ENCODE data around the gene HINT3. TPM values are rescaled to one million over a fixed set of nuclear protein-coding genes. Genes with fewer than 3 reads are reported as not detected.

The HINT3 gene
- total and polyA plus RNA-seq, 2 donors (not counting 3 experiments of a cell fraction or from before 2014, with no cell fraction given) = 1.8 to 8.4 TPM

- POLR2A ChIA-PET = no interaction called here
- TF ChIP-seq POLR2AphosphoS5 (IDR thresholded peaks at IDR 0.05; ENCODE audit: insufficient read depth, low read depth, low read length) = no peak
- TF ChIP-seq MAX (IDR thresholded peaks at IDR 0.05; ENCODE audit: insufficient read depth, insufficient read length) = no peak
- TF ChIP-seq POLR2A (IDR thresholded peaks at IDR 0.05; ENCODE audit: low read depth, low read length) = no peak
- no peak for TF ChIP-seq GATA2 (IDR thresholded peaks at IDR 0.05; ENCODE audit: insufficient read depth, insufficient read length, low read depth, low read length)
- no peak overlapping the region for H3K9ac ChIP-seq (replicated peaks; ENCODE audit: extremely low read depth, insufficient read depth, low read length)
Measured at GRCh38 chr6:125981571-125982185, 25.1 kb downstream of the HINT3 start.

GRCh38 chr6:125983246-125983945 is 26.8 kb downstream of the HINT3 start:
- Histone ChIP-seq H3K4me1 (ENCODE audit: control insufficient read depth, extremely low read depth, insufficient read depth, low read length) (peaks cover 8% of the 10 kb centered on the region), H3K9ac (replicated peaks; ENCODE audit: extremely low read depth, insufficient read depth, low read length) (no peak overlapping the region), H3K9me1 (replicated peaks; ENCODE audit: control insufficient read depth, extremely low read depth, insufficient read depth, low read length) (no peaks in the 10 kb centered on the region), H3K36me3 (ENCODE audit: control insufficient read depth in 2 of 2, extremely low read depth in 1 of 2, insufficient read depth in 2 of 2, low read length in 2 of 2) (no peaks in the 10 kb centered on the region), H2AFZ (ENCODE audit: low read depth, low read length) (no peak overlapping the region), H4K20me1 (replicated peaks; ENCODE audit: control insufficient read depth, extremely low read depth, insufficient read depth, low read length) (no peaks in the 10 kb centered on the region), H3K27me3 (ENCODE audit: control insufficient read depth in 2 of 2, insufficient read depth in 2 of 2, low read length in 2 of 2) (no peaks in the 10 kb centered on the region), H3K4me3 (replicated peaks in 1 of 3; ENCODE audit: insufficient read depth in 1 of 3, low read depth in 1 of 3, low read length in 3 of 3) (no peak overlapping the region), H3K9me3 (replicated peaks; ENCODE audit: control insufficient read depth, insufficient read depth, low read length) (no peaks in the 10 kb centered on the region), H3K4me2 (ENCODE audit: insufficient read depth, low read length) (no peak overlapping the region), H3K79me2 (ENCODE audit: control insufficient read depth, insufficient read depth, low read length) (peaks cover 7% of the 10 kb centered on the region), H3K27ac (ENCODE audit: insufficient read depth, low read depth, low read length) (no peak overlapping the region)
- intact Hi-C loops (cut with micrococcal nuclease) (no loop called here), dilution Hi-C loops (cut with MboI; ENCODE audit: extremely low pct_ligation_motif_present, low sequenced_read_pairs) (no loop called here)
- DNase-seq (ENCODE audit: low read depth, low spot score) = peak; percentile 18
- ChIA-PET CTCF (interaction anchor here (1.0 to 1.6 kb wide), 2 partner anchors 9 to 12 kb away, joined by 4 to 5 read pairs; no protein-coding TSS in a partner anchor), POLR2A (no interaction called here)
- FAIRE-seq = no peak
- no peak for TF ChIP-seq POLR2A (IDR thresholded peaks at IDR 0.05; ENCODE audit: low read depth, low read length)
- TF ChIP-seq MAX (IDR thresholded peaks at IDR 0.05; ENCODE audit: insufficient read depth, insufficient read length) = no peak
- TF ChIP-seq FOS (IDR thresholded peaks at IDR 0.05; ENCODE audit: borderline replicate concordance, insufficient read depth, low read length) = peak; percentile 40
- no peak for TF ChIP-seq JUN (IDR thresholded peaks at IDR 0.05; ENCODE audit: borderline replicate concordance, insufficient read depth, insufficient read length, low read depth)
- TF ChIP-seq MYC (IDR thresholded peaks at IDR 0.05; ENCODE audit: low read depth, low read length) = no peak
- TF ChIP-seq CTCF (IDR thresholded peaks at IDR 0.05; ENCODE audit: extremely low read depth in 1 of 2, insufficient read depth in 1 of 2, low read depth in 1 of 2, low read length in 2 of 2) = no peak
- BruUV-seq (replicated peaks) = no TSS peak

More at GRCh38 chr6:125981571-125982185, 25.1 kb downstream of the HINT3 start:
- H3K79me2 ChIP-seq (ENCODE audit: control insufficient read depth, insufficient read depth, low read length) = no peaks in the 10 kb centered on the region
- H3K4me3 ChIP-seq (replicated peaks in 1 of 3; ENCODE audit: insufficient read depth in 1 of 3, low read depth in 1 of 3, low read length in 3 of 3) = no peak overlapping the region
- peaks cover 8% of the 10 kb centered on the region for H3K4me1 ChIP-seq (ENCODE audit: control insufficient read depth, extremely low read depth, insufficient read depth, low read length)
- no peaks in the 10 kb centered on the region for H3K27me3 ChIP-seq (ENCODE audit: control insufficient read depth in 2 of 2, insufficient read depth in 2 of 2, low read length in 2 of 2)
- H3K9me1 ChIP-seq (replicated peaks; ENCODE audit: control insufficient read depth, extremely low read depth, insufficient read depth, low read length) = no peaks in the 10 kb centered on the region
- H3K36me3 ChIP-seq (ENCODE audit: control insufficient read depth in 2 of 2, extremely low read depth in 1 of 2, insufficient read depth in 2 of 2, low read length in 2 of 2) = no peaks in the 10 kb centered on the region
- CTCF ChIA-PET = interaction anchor here (1.3 to 1.7 kb wide), 3 partner anchors 13 to 24 kb away, joined by 3 read pairs; no protein-coding TSS in a partner anchor
- H3K4me2 ChIP-seq (ENCODE audit: insufficient read depth, low read length) = no peak overlapping the region
- H3K27ac ChIP-seq (ENCODE audit: insufficient read depth, low read depth, low read length) = no peak overlapping the region
- no peak for DNase-seq (ENCODE audit: low read depth, low spot score)
- H2AFZ ChIP-seq (ENCODE audit: low read depth, low read length) = no peak overlapping the region
- no peak for FAIRE-seq
- H4K20me1 ChIP-seq (replicated peaks; ENCODE audit: control insufficient read depth, extremely low read depth, insufficient read depth, low read length) = no peaks in the 10 kb centered on the region
- no TSS peak for BruUV-seq (replicated peaks)
- intact Hi-C loops (cut with micrococcal nuclease) (no loop called here), dilution Hi-C loops (cut with MboI; ENCODE audit: extremely low pct_ligation_motif_present, low sequenced_read_pairs) (no loop called here)
- no peaks in the 10 kb centered on the region for H3K9me3 ChIP-seq (replicated peaks; ENCODE audit: control insufficient read depth, insufficient read depth, low read length)

All from endothelial cell of umbilical vein (primary cell).